GM18858 (cell line): Measurements from ENCODE around the gene LMCD1.

Experiments
- ATAC-seq: cut with Tn5 transposase; IDR thresholded peaks from one replicate; pipeline ENCODE4 v1.9.1; 2021; ENCODE audit not compliant: unreplicated experiment

The LMCD1 gene

DNA sequence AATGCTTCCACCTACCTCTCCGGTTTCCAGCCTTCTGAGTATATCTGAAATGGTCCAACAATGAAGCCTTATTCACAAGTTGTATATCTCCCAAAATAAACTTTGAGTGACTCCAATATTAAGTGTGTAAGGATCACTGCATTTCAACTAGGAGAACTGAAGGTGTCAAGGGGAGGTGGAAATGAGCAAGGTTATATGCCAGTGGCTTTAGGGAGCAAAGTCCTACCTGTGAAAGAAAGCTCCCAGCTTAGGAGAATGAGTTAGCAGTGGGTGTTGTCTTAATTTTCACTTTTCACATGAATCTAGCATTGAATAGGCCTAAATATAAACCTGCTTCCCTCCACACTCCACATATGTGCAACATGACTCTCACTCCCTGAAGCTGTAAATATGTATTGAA is 29.0 kb downstream of the LMCD1 start:
- no peak for ATAC-seq

DNA sequence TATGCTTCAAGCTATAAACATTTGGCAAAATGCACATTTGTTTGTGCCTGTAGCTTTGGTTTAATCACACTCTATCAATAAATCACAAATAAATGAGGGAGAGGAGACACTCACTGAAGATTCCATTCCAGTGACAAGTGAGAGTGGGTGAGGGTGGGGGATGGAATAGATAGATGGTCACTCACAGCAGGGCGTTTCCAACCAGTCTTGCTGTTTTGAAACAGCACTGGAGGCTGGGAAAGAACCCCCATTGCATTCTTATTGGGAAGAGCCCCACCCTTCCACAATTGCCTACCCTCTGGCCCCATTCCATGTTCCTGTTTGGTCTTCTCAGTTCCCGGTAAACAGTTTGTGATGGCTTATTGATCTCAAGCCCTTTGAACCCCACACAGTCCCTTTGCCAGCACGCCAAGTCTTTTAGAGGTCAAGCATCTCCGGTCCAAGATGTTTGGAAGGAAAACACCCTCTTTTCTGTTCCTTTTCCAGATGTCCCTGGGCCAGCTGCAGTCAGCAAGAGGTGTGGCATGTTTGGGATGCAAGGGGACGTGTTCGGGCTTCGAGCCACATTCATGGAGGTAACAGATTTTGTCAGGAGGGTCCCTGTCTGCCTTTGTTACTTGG is 30.7 kb downstream of the LMCD1 start:
- ATAC-seq, result no peak

DNA sequence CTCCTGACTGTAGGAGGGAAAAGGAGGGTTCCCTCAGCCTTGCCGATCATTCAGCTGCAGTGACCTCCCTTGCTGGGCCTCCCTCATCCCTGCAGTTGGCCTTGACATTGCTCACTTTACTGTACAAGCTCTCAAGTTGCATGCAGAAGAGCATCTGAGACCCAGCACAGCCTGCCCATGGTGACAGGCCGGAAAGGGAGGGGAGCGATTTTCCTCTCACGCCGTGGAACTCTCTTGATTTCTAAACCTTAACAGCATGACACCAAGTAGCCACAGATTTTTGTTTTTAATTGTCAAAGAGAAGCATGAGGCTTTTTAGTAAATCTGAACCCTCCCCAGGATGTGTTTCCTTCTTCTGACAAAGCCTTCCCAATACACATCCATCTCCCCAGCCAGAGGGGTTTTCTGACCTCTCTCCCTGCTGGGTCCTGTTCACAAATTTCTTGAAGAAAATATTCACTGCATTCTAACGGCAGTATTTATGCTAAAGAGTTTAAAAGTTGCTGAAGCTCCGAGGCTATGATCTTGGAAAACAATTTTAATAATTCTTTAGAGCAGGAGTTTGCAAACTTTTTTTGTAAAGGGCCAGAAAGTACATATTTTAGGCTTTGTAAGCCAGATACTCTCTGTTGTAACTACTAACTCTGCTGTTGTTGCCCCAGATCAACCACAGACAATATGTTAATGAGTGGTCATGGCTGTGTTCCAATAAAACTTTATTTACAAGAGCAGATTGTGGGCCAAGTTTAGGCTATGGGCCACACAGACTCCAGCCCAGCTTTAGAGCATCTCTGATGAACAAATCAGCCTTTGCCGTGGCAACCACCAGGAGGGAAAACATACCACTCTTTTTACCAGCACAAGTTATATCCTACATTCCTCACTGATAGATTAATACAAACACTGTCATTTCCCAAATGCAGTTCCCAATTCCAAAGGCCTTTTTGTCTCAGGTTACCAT is 34.8 kb downstream of the LMCD1 start:
- no peak for ATAC-seq

DNA sequence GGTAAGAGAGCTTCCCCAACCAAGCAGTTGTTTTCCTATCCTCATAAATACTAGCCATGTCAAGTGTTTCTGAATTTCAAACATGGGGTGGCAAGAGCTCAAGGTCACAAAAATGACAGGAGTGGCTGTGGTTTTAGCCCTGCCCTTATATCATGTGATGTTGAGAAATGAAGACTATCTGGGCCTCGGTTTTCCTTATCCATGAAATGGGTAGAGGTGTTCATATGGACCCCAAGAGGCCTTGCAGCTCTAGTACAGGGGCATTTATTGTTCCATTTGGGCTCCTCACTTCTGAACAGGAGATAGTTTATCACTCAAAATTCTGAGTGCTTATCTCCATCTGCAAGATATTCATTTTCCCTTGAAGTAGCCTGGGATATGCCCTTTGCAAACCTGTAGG is 35.8 kb downstream of the LMCD1 start:
- no peak for ATAC-seq

DNA sequence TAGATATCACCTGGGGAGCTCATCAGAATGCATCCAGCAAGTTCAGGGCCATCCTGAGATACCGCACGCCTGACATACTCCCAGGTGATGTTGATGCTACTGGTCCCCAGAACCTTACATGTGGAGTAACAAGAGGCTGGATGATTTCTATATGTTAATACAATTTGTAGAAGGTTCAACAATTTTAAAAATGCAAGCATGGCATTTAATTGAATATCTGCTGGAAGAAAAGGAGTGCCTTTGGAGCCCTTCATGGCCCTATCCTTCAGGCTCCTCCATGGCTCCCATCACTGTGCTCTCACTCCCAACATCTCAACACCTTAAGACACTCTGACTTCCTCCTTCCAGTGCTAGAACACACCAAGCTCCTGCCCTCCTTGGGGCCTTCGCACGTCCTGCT is 36.6 kb downstream of the LMCD1 start:
- ATAC-seq, result no peak

DNA sequence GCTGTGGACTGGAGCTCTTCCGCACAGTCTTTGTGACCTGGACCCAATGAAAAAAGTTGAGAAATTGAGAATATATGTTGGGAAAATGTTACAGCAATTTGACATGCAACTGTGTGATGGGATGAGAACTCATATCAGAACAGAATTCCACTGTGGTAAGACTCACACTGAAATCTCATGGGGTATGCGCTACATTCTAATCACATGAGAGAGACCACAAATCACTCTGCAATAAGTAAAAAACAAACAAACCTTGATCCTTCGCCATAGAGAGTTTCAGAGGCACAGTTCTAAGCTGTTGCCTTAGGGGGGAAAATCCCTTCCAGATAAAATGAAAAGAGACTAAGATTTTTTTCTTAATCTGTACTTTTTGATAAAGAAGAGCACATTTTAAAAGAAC is 37.3 kb downstream of the LMCD1 start:
- no peak for ATAC-seq

DNA sequence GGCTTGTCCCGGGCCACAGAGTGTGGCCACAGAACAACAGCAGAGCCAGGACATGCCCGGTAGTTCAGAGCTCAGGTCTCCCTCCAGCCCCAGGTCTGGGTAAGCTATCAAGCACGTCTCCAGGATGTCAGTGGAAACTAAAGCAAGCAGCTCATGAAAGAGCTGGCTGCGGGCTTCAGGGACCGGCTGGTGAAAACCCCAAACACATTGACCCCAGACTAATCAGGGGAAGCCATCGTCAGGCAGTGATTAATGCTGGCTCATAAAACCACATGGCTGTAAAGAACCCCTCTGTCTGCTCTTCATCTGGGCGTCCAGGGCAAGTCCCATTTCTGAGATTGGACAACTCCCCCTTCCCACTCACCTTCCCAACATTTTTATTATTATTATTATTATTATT is 37.8 kb downstream of the LMCD1 start:
- ATAC-seq, result no peak

DNA sequence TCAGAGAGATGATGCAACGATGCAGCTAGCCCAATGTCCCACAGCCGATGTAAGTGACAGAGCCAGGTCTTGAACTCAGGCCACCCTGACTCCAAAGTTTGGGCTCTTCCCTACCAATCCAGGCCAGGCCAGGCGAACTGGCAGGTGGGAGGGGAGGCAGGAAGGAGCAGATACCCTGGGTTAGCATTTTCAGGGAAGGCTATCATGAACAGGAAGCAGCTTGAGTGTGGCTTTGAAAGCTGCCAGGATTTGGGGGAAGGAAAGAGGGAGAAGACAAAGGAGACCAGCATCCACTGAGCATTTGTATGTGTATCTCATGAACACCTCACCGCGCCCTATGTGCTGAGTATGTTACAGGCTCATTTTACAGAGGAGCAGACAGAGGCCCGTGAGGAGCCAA is 38.8 kb downstream of the LMCD1 start:
- no peak for ATAC-seq

DNA sequence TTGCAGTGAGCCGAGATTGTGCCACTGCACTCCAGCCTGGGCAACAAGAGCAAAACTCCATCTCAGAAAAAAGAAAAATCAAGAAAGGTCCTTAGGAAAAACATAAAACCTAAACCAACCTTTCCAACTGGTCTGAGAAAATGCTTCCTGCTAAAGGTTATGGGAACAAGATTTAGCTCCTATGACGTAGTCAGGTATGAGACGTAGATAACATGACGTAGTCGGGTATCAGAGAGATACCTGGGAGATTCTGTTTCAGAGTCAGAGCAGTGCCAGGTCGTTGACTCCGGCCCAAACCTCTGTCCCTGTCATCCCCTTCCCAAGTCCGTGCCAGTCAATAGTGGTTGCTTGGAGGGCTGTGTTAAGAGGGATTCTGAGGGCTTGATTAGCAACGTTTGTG is 39.9 kb downstream of the LMCD1 start:
- ATAC-seq, result no peak

DNA sequence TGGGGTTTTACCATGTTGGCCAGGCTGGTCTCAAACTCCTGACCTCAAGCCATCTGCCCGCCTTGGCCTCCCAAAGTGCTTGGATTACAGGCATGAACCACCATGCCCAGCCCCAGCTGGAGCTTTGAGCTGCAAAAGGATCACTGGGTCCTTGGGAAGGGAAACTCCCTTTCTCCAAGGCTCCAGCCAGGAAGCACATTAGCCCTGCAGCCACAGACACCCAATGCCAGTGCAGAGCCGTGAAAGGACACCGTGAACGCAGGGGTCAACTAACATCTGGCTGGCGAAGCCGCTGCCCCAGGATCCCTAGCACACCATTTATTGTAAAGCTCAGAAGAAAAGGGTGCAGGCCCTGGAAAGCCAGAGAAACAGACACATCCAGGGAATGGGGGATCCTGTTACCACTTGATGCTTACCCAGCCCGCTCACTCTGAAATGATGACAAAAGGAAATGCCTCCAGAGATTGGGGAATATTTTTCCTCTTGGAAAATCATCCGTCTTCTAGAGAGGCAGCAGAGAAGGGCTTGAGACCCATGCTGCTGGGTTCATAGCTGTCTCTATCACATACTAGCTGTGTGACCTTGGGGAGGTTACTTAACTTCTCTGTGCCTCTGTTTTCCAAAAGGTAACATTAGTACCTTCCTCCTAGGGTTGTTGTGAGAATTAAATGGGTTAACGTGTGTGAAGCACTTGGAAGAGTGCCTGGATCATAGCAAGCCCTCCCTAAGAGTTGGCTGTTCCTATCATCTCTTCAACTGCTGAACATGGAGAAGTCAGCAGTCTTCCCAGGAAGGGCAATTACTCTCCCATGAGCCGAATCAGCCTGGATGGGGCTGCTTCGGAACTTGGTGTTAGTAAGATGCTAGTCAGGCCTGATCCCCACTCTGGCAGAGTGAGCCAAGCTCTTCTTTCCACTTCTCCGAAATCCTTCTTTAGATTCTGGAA is 40.8 kb downstream of the LMCD1 start:
- no peak for ATAC-seq

DNA sequence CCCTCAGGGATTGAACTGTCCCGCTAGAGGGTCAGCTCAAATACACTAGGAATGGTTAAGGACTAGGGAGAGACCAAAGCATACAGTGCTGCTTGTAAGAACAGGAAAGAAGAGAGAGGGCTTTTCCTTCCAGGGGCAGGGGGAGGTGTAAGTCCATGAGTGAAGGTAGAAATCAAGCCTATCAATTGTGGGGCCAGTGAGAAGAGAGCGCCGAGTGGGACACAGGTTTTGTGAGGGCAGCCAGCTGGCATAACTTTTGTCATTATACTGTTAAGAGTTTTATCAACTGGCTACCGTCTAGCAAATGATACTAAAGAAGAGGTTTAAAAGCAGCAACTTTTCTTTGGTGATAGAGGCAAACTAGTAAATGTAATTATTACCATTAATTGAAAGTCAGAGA is 45.0 kb downstream of the LMCD1 start:
- no peak for ATAC-seq

DNA sequence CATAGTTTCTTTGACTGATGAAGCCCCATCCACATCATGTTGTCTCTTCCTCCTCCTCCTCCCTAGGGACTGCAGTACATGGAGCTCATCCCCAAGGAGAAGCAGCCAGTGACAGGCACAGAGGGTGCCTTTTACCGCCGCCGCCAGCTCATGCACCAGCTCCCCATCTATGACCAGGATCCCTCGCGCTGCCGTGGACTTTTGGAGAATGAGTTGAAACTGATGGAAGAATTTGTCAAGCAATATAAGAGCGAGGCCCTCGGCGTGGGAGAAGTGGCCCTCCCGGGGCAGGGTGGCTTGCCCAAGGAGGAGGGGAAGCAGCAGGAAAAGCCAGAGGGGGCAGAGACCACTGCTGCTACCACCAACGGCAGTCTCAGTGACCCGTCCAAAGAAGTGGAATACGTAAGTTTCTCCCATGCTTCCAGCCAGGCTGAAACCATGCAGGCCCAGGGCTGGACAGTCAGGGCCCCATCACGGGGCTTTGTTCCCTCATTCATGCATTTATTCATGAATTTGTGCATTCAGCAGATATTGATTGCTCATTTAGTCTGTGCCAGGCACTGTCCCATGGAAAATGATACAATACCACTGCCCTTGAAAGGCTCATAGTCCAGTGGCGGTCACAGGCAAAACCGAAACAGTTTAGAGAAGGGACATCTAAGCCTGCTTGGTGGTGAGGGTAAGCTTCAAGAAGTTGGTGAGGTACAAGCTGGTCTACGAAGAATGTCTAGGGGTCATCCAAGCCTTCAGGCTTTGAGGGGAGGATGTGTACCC is 47.1 kb downstream of the LMCD1 start:
- ATAC-seq, result no peak

DNA sequence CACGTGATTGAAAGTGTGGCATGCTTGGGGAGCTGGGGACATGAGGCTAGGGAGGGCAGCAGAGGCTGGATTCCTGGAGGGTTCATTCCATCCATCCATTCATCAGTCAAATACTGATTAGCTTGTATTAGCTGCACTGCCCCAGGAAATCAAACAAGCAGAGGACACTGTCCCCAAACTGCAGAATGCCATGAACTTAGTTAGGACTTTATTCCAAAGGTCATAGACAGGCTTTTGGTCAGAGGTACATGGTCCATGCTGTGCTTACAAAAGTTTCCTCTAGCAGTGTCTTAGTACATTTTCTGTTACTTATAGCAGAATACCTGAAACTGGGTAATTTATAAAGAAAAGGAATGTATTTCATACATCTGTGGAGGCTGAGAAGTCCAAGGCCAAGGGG is 47.7 kb downstream of the LMCD1 start:
- ATAC-seq, result no peak

DNA sequence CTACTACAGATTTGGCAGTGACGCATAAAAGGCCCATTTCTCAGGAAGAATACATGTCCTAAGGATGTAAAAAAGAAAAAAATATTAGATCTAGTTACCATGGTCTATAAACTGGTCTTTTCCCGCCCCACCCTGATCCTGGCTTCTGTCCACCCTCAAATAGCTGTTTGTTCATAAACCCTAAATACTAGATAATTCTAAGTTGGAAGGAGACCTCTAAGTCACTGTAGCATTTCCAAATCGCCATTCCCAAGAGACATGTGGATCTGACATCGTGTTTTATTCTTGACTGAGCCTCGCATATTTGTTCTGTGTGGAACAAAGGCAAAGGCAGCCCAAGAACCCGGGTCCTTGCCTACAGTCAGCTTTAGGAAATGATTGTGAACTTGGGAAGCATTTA is 49.0 kb downstream of the LMCD1 start:
- no peak for ATAC-seq

DNA sequence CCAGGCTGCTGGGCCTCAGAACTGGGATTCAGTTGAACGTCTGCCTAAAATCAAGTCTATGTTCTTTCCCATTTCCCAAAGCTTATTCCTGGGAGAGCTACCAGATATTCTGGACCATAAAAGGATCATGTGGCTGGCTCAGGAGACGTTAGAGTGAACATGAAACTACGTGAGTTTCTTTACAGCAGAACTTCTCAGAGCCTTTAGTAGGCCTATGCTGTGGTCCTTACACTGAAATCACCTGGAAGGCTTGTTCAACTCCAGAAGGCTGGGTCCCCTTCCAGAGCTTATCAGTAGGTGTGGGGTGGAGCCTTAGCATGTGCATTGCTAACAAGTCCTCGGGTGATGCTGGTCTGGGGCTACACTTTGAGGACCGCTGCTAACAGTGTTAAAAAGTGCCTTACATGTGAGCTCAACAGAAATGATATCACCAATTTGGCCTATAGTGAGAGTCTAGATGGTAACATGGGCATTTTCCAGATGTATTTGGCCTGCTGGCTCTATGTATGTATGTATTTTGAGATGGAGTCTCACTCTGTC is 50.7 kb downstream of the LMCD1 start:
- ATAC-seq, result no peak

DNA sequence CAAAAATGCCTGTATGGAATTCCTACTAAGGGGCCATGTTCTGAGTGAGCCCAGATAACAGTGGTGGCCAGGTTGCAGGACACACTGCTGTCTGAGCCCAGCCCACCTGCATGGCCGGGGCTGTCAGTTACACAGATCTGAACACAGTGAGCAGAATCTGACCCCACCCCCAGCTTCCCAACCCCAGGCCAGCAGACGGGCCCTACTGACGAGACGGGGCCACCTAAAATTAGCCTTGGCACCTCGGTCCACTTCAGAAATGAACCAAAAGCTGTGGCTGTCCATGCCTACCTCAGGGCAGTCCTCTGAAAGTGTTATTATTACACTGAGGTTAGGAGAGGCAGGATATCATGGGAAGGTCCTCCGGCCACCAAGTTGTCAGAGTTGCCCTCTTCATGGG is 51.8 kb downstream of the LMCD1 start:
- no peak for ATAC-seq

DNA sequence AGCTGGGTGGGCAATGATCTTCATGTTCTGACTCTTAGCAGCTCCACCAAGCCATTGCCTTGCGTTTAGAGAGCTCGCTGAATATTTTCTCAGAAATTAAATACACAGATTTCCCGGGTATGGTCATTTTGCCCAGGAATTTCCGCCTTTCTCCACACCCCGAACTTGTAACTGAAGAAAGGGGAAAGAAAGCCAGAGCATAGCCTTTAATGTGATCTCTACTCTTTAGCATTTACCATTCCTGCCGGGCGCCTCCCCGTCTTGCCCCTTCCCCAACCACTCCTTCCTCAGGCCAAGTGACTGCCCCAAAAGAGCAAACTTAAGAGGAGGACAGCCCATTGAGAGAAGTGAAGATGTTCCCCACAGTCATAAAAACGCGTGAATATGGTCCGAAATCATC is 53.1 kb downstream of the LMCD1 start:
- no peak for ATAC-seq

DNA sequence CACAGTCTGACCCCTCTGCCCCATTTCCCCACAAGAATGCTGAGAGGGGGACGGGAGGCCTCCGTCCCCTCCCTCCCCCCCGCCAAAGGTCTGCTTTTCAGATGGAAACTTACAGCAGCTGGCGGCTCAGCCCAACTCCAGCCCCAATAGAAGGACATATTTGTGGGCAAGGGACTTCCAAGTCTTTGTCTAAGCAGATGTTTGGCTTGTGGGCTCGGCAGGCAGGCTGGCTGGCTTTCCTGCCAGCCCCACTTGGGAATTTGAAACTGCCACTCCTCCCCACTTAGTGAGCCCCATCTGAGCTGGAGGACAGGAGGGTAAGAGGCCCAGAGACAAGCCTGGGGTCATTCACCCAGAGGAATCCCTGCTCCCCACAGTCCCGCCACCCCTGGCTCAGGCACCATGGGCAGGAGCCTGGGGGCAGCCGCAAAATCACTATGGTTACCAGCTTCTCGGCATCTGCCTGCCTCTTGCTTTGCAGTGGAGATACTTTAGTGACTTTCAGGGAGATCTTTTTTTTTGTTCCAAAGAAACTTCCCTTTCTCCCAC is 53.6 kb downstream of the LMCD1 start:
- ATAC-seq, result no peak

DNA sequence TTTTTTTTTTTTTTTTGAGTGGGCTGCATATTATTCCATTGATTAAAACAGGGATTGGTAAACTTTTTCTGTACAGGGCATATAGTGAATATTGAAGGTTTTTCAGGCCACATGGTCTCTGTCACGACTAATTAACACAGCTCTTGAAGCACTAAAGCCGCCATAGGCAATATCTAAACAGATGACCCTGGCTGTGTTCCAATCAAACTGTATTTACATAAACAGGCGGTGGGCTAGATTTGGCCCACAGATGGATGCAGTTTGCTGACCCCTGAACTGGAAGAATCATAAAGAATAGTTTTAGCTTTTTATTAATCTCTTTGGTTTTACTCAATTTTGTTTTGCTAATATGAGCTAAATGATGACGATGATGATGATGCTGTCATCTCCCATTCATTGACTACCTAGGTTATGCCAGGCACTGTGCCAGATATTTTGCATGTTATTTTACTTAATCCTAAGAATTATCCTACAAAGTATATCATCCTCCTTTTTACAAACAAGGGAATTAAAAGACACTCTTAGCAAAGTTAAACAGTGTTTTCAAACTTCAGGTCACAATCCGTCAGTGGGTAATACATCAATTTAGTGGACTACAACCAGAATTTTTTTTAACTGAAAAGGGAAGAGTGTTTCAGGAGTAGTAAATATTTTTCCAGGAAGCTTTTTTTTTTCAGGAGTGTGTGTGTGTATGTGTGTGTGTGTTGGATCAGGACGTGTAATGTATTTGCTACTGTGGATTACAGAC is 54.3 kb downstream of the LMCD1 start:
- no peak for ATAC-seq
